MM.1S (cell line): ENCODE results near the gene CEACAM19.

Experiments
- DNase-seq: peaks from one replicate; pipeline ENCODE4 v3.0.0-alpha.2; 2015
- H2AFZ ChIP-seq: fragments of 300-600 bp; sonication (generic); 2 replicates; pipeline ENCODE4 v1.6.0; 2016; ENCODE audit warnings: antibody characterized with exemption, low read length
- H3F3A ChIP-seq: fragments of 300-600 bp; sonication (generic); 2 replicates; pipeline ENCODE4 v1.6.1; 2016; ENCODE audit warnings: mild to moderate bottlenecking, antibody characterized with exemption, low read length, moderate library complexity, mixed read lengths; ENCODE audit not compliant: insufficient read depth
- H3K27ac ChIP-seq: fragments of 300-600 bp; sonication (generic); 2 replicates; pipeline ENCODE4 v1.5.1; 2016; ENCODE audit warnings: mild to moderate bottlenecking, low read length
- H3K27me3 ChIP-seq: fragments of 300-600 bp; sonication (generic); replicated peaks from 2 replicates; pipeline ENCODE4 v1.6.0; 2016; ENCODE audit warnings: low read length; ENCODE audit not compliant: insufficient read depth
- H3K36me3 ChIP-seq: fragments of 300-600 bp; sonication (generic); replicated peaks from 2 replicates; pipeline ENCODE4 v1.6.1; 2016; ENCODE audit warnings: mild to moderate bottlenecking, low read length, mixed read lengths; ENCODE audit not compliant: insufficient read depth
- H3K4me1 ChIP-seq: fragments of 300-600 bp; sonication (generic); 2 replicates; pipeline ENCODE4 v1.6.1; 2016; ENCODE audit warnings: low read length, mixed read lengths
- H3K4me2 ChIP-seq: fragments of 300-600 bp; sonication (generic); 2 replicates; pipeline ENCODE4 v1.6.0; 2016; ENCODE audit warnings: low read depth, low read length
- H3K4me3 ChIP-seq: fragments of 300-600 bp; sonication (generic); 2 replicates; pipeline ENCODE4 v1.5.1; 2016; ENCODE audit warnings: low read length, mixed read lengths
- H3K79me2 ChIP-seq: fragments of 300-600 bp; sonication (generic); 2 replicates; pipeline ENCODE4 v1.6.1; 2016; ENCODE audit warnings: mixed run types, low read length, mixed read lengths
- H3K9ac ChIP-seq: fragments of 300-600 bp; sonication (generic); 2 replicates; pipeline ENCODE4 v1.6.1; 2016; ENCODE audit warnings: low read length, mixed read lengths
- H3K9me2 ChIP-seq: fragments of 300-600 bp; sonication (generic); replicated peaks from 2 replicates; pipeline ENCODE4 v1.6.1; 2016; ENCODE audit warnings: mild to moderate bottlenecking, low read length, mixed read lengths; ENCODE audit not compliant: insufficient read depth
- H3K9me3 ChIP-seq: fragments of 300-600 bp; sonication (generic); replicated peaks from 2 replicates; pipeline ENCODE4 v1.6.1; 2016; ENCODE audit warnings: mild to moderate bottlenecking, low read length, mixed read lengths; ENCODE audit not compliant: insufficient read depth
- H4K20me1 ChIP-seq: fragments of 300-600 bp; sonication (generic); 2 replicates; pipeline ENCODE4 v1.6.1; 2016; ENCODE audit warnings: mild to moderate bottlenecking, low read length, moderate library complexity, mixed read lengths; ENCODE audit not compliant: insufficient read depth
- EZH2 ChIP-seq: fragments of 300-600 bp; sonication (generic); optimal IDR thresholded peaks from 2 replicates; pipeline ENCODE3; 2017; ENCODE audit warnings: low read depth, mild to moderate bottlenecking, antibody characterized with exemption, low read length, mixed read lengths
- EZH2phosphoT487 ChIP-seq: fragments of 300-600 bp; sonication (generic); IDR thresholded peaks from 2 replicates; pipeline ENCODE4 v1.6.1; 2018; ENCODE audit warnings: antibody characterized with exemption, low read length
- TF ChIP-seq, protein P1 (sequence below): fragments of 300-600 bp; sonication (generic); IDR thresholded peaks from 2 replicates; pipeline ENCODE4 v1.5.1; 2016; ENCODE audit warnings: antibody characterized with exemption, low read length, mixed read lengths

CEACAM19 gene

DNA sequence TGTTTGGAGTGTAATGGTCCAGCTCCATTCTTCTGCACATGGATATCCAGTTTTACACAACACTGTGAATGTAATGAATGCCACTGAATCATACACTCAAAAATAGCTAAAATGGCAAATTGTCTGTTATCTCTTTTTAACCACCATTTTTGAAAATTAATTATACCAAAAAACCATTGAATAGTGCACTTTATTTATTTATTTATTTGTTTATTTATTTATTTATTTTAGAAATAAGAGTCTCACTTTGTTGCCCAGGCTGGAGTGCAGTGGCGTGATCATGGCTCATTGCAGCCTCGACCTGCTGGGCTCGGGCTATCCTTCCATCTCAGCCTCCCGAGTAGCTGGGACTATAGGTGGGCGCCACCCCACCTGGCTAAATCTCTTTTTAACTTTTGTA is 7.3 kb upstream of the CEACAM19 start:
- Histone ChIP-seq H3K4me2 (no peak overlapping the region), H3K4me1 (no peaks in the 10 kb centered on the region), H3K9me2 (no peaks in the 10 kb centered on the region), H3K27ac (no peak overlapping the region), H3K4me3 (no peak overlapping the region), H4K20me1 (no peaks in the 10 kb centered on the region), H3K9ac (no peak overlapping the region), H3K27me3 (no peaks in the 10 kb centered on the region), H2AFZ (no peak overlapping the region), H3K36me3 (no peaks in the 10 kb centered on the region), H3F3A (no peaks in the 10 kb centered on the region), H3K79me2 (no peaks in the 10 kb centered on the region), H3K9me3 (no peaks in the 10 kb centered on the region)
- no peak for TF ChIP-seq EZH2phosphoT487
- TF ChIP-seq, protein P1, sequence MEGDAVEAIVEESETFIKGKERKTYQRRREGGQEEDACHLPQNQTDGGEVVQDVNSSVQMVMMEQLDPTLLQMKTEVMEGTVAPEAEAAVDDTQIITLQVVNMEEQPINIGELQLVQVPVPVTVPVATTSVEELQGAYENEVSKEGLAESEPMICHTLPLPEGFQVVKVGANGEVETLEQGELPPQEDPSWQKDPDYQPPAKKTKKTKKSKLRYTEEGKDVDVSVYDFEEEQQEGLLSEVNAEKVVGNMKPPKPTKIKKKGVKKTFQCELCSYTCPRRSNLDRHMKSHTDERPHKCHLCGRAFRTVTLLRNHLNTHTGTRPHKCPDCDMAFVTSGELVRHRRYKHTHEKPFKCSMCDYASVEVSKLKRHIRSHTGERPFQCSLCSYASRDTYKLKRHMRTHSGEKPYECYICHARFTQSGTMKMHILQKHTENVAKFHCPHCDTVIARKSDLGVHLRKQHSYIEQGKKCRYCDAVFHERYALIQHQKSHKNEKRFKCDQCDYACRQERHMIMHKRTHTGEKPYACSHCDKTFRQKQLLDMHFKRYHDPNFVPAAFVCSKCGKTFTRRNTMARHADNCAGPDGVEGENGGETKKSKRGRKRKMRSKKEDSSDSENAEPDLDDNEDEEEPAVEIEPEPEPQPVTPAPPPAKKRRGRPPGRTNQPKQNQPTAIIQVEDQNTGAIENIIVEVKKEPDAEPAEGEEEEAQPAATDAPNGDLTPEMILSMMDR = no peak
- TF ChIP-seq EZH2 = no peak
- DNase-seq = no peak

DNA sequence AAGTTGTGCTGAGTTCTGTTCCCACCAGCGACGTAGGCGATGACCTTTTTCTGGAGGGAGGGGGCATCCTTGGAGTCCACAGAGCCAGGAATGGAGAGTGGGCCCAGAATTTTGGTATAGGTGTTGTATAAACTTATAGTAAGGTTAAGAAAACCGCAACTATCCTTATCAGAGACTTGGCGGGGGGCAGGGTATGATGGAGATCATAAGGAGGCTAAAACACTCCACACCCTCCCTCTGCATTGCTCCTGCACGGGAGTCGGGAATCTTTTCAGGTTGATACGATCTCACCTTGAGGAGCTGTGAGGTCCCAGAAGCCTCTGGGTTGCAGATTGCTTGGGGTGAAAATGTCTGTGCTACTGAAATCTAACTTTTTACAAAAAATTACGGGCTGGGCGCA is 6.3 kb upstream of the CEACAM19 start:
- TF ChIP-seq EZH2phosphoT487 (no peak), EZH2 (no peak)
- TF ChIP-seq, protein P1 = no peak
- Histone ChIP-seq H3K27ac (no peak overlapping the region), H3K79me2 (no peaks in the 10 kb centered on the region), H3K9me3 (no peaks in the 10 kb centered on the region), H3K9ac (no peak overlapping the region), H3K36me3 (no peaks in the 10 kb centered on the region), H3K4me2 (no peak overlapping the region), H4K20me1 (no peaks in the 10 kb centered on the region), H3F3A (no peaks in the 10 kb centered on the region), H3K27me3 (no peaks in the 10 kb centered on the region), H3K9me2 (no peaks in the 10 kb centered on the region), H3K4me3 (no peak overlapping the region), H3K4me1 (no peaks in the 10 kb centered on the region), H2AFZ (no peak overlapping the region)
- no peak for DNase-seq

DNA sequence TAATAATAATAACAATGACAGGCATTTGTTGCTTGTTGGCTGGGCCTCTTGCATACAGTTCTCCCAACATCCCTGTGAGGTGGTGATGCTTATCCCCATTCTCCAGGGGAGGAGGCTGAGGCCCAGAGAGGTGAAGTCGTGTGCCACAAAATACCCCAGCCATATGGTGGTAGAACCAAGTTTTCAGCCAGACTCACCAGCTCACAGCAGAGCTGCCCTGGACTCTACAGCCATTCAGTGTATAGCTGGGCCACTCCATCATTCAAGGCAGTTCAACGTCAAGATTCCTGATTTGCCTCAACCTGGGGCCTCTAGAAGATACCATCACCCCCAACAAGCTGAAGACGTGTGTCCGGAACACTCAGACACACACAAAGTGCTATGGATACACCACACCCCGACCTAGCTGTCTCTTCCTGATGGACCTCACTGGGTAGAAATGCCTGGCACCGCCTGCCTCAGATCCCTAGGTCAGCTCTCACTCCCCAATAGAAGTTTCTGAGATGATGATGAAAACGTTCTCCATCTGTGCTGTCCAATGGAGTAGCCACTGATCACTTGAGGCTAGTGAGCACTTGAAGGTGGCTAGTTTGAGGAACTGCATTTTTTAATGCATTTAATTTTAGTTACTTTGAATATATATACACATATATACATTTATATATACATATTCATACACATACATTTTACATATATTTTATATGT is 4.3 kb upstream of the CEACAM19 start:
- H3K9ac ChIP-seq = no peak overlapping the region
- no peaks in the 10 kb centered on the region for H3K9me3 ChIP-seq
- no peak for DNase-seq
- no peak overlapping the region for H3K27ac ChIP-seq
- no peaks in the 10 kb centered on the region for H3K9me2 ChIP-seq
- H2AFZ ChIP-seq = no peak overlapping the region
- no peak overlapping the region for H3K4me2 ChIP-seq
- no peaks in the 10 kb centered on the region for H3F3A ChIP-seq
- no peaks in the 10 kb centered on the region for H3K4me1 ChIP-seq
- no peaks in the 10 kb centered on the region for H4K20me1 ChIP-seq
- H3K79me2 ChIP-seq = no peaks in the 10 kb centered on the region
- TF ChIP-seq EZH2 (no peak), EZH2phosphoT487 (no peak)
- TF ChIP-seq, protein P1 = no peak
- no peaks in the 10 kb centered on the region for H3K36me3 ChIP-seq
- H3K4me3 ChIP-seq = no peak overlapping the region
- no peaks in the 10 kb centered on the region for H3K27me3 ChIP-seq
